GM10266 (cell line): Measurements from ENCODE around the gene F12.
"Not testable (repeated sequence)": the region's sequence is repeated elsewhere in the genome, so short reads cannot be mapped to it uniquely, and the experiment has no call there.

Source experiments
- DNase-seq: peaks from one replicate; pipeline ENCODE4 v3.0.0; 2012; ENCODE audit errors: extremely low spot score
- TF ChIP-seq, protein P1 (sequence below): IDR thresholded peaks from 2 replicates; pipeline ENCODE4 v1.5.1; 2012; ENCODE audit warnings: mild to moderate bottlenecking, low read depth; ENCODE audit not compliant: control insufficient read depth, insufficient read depth; ENCODE audit errors: missing control alignments

F12 gene

DNA sequence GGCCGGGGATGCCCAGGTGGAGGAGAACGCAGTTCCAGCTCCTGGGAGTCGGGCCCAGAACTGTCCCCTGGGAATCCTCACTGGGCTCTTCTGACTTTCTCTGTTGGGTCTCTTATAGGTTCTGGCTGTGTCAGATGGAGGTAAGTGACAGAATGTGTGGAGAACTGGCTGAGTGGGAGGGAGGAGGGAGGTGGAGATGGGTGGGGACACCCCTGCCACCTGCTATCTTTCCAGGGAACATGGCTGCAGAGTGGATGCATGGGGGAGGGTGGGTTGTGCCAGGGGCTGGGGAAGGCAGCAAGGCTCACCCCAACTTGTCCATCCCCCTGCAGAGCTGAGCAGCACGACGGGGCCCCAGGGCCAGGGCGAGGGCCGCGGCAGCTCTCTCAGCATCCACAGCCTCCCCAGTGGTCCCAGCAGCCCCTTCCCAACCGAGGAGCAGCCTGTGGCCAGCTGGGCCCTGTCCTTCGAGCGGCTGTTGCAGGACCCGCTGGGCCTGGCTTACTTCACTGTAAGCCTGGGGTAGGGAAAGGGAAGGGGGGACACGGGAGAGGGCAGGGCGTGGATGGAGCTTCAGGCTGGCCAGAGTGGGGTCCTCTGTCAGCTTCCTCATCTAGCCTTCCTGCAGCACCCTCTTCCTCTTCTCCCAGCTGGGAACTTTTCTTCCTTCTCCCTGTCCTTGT, 43.4 kb downstream of the F12 start:
- no peak for DNase-seq
- TF ChIP-seq, protein P1, sequence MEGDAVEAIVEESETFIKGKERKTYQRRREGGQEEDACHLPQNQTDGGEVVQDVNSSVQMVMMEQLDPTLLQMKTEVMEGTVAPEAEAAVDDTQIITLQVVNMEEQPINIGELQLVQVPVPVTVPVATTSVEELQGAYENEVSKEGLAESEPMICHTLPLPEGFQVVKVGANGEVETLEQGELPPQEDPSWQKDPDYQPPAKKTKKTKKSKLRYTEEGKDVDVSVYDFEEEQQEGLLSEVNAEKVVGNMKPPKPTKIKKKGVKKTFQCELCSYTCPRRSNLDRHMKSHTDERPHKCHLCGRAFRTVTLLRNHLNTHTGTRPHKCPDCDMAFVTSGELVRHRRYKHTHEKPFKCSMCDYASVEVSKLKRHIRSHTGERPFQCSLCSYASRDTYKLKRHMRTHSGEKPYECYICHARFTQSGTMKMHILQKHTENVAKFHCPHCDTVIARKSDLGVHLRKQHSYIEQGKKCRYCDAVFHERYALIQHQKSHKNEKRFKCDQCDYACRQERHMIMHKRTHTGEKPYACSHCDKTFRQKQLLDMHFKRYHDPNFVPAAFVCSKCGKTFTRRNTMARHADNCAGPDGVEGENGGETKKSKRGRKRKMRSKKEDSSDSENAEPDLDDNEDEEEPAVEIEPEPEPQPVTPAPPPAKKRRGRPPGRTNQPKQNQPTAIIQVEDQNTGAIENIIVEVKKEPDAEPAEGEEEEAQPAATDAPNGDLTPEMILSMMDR, result no peak

DNA sequence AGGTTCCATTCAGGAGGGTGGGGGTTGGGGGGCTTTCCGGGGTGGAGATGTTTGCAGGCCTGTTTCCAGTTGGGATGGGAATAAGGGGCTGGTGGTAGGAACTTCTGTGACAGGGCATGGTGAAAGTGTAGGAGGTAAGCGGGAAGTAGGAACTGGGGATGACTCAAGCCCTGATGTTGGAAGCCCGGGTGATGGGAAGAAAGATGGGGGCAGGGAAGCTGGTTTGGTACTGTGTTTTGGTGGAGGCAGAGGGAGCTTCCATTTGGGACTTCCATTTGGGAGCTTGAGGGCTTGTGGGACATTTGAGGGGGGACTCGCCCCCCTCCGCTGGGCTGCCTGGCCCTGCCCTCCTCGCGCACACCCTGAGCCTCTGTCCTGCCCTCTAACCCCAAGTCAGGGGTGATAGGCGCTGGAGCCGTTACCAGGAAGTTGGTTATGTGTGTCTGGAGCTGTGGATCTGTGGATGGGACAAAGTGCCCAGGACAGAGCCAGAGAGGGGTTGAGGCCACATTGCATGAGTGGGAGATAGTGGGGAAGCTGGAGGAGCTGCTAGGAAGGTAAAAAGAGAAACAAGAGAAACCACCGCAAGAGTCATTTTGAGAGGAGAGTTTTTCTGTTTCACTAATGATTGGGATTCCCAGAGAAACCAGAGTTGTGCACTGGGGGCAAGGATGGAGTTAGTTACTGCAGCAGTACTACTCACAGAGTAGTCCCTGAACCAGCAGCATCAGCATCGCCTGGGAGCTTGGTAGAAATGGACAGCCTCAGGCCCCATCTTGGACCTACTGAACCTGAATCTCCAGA, 45.0 kb downstream of the F12 start:
- TF ChIP-seq, protein P1, result no peak
- DNase-seq, result peak; percentile 82

DNA sequence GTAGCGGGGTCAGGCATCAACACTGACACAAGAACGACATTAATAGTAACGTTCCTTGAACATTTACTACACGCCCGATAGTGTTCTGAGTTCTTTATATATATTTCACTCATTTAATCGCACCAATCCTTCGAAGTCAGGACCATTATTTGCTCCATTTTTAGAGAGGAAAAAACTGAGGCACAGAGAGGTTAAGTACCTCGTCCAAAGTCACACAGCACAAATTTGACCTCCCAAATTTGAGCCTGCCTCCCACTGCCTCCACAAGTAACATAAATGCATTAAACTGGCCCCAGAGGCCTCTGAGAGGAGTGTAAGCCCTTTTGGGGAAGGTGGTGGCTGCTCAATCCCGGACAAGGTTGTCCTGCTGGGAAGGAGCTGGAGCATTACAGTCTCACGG, 45.8 kb downstream of the F12 start:
- DNase-seq, result no peak
- TF ChIP-seq, protein P1, result no peak

DNA sequence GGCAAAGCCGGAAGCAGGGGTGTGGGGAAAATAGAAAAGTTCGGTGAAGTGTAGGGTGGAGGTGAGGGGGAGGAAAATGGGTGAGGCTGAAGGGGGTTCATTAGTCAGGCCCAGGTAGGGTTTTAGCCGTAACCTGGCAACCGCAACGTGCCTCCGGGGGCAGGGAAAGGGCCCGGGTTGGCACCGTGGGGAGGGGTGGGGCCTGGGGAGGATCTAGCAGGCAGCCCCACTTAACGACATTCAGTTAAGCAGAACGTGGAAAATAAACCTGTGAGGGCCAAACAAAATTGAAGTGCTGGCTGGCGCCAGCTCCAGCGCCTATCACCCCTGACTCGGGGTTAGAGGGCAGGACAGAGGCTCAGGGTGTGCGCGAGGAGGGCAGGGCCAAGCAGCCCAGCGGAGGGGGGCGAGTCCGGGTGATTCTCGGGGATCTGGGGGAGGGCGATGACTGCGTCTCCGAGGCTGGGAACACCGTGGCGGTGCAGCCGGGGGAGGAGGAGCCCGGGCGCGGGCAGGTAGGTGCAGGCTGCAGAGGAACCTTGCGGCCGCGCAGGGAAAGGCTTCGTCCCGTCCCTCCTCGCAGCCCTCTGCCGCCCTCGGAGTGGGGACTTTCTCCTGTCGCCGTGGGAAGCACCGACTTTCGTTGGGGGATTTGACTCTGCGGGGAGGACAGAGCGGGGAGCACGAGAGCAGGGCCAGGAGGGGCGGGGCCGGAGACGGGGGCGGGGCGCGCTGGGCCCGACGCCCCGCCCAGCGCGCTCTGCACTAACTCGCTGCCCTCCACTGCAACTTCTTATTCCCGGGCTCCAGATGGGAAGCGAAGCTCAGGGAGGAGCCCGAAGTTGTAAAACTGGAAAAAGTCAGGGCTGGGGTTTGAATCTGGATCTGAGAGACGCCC, 46.5 kb downstream of the F12 start:
- TF ChIP-seq, protein P1, result no peak
- peak; percentile 89 for DNase-seq

DNA sequence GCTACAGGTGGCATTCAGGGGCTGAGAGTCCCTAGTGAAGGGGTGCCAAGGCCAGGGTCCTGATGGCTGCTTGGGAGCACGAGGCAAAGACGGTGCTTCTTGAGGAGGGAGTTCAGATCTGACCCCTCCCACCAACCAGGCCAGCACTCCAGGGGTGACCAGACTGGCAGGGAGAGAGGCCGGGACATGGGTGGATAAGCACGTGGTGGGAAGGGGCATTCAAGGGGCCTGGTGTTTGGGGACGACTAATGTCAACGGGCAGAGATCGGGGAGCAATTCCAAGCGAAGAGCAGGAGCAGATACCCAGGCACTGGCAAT, 47.1 kb downstream of the F12 start:
- TF ChIP-seq, protein P1, result no peak
- no peak for DNase-seq

DNA sequence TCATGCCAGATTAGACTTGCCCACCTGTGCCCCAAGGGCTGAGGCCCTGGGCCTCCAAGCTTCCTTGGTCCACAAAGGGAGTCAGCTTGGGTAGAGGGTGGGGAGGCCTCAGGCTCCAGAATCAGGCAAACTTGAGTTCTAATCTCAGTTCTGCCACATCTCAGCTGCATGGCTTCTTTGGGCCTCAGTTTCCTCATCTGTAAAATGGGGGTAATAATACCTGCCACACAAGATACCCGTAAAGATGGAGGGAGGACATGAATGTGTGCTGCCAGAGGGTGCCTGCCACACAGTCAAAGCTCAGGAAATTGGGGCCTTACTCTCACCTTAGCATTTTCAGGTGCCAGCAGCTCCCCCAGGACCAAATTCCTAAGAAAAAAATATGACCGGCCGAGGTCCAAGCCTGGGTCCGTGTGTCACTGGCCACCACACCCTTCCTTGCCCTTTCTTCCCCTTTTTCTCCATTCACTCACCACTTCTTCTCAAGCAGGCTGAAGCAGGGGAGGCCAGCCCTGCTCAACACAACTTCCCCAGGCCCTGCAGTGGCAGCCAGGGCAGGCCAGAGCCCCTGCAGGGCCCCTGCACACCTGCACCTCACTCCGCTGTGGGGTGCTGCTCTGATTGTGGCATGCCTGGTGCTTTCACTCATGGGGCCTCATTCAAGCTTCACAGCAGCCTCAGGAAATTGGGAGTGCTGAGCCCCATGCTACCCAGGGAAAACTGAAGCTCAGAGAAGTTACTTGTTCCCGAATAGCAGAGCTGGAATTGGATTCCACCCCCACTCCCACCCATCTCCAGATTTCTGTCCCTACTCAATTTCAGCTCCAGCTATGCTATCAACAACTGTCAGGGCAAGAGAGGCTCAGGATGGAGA, 47.7 kb downstream of the F12 start:
- TF ChIP-seq, protein P1, result no peak
- no peak for DNase-seq

DNA sequence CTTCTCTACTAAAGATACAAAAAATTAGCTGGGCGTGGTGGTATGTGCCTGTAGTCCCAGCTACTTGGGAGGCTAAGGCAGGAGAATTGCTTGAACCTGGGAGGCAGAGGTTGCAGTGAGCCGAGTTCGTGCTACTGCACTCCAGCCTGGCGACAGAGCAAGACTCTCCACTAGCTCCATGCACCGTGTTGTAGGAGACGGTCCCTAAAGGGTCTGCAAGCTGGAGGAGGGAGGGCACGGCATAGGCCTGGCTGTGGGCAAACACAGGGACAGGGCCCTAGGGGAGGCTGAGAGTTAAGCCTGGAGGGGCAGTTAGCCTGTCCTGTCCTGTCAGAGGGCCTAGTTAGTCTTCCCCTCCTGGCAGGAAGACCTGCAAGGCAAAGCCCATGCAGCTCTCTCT, 48.6 kb downstream of the F12 start:
- not testable (repeated sequence) for DNase-seq
